ENCODE measurements around the gene ABCC6. TPM values are rescaled to one million over a fixed set of nuclear protein-coding genes. Genes with fewer than 3 reads are reported as not detected.

The ABCC6 gene
- total RNA-seq, 1 donor from 2014 or later, result 0.23 TPM

Other genes starting within 250 kb of the ABCC6 start
- 80.4 and 108 TPM in 2 replicates for gene NOMO3, start 9.0 kb upstream of the ABCC6 start, total RNA-seq
- 4.7 and 30.1 TPM in 2 replicates for gene NPIPA7, start 155.6 kb upstream of the ABCC6 start, total RNA-seq